WTC11 (cell line): ENCODE measurements around the gene UPP1. TPM values are rescaled to one million over a fixed set of nuclear protein-coding genes. Genes with fewer than 3 reads are reported as not detected.

Experiments
- ATAC-seq: fragments of 200-7000 bp; cut with Tn5 transposase; 2 replicates; pipeline ENCODE4 v1.10.0; 2021; ENCODE audit warnings: mild to moderate bottlenecking, moderate library complexity
- CTCF ChIA-PET: fragments of 300-600 bp; sonication (Branson Sonifier 250); formaldehyde crosslinking; loops from one replicate; lab custom pipeline; 2021; ENCODE audit warnings: antibody characterized with exemption; lab: Charles Lee
- POLR2A ChIA-PET: fragments of 350-600 bp; sonication (Branson Sonifier 250); formaldehyde crosslinking; loops from one replicate; lab custom pipeline; 2021; ENCODE audit warnings: antibody characterized with exemption; lab: Charles Lee
- DNase-seq: peaks from one replicate; pipeline ENCODE4 v3.0.0; 2021; ENCODE audit warnings: low spot score
- H3K27ac Mint-ChIP-seq: 2 replicates; pipeline ENCODE4 v1.8.0; 2021; ENCODE audit warnings: mixed read lengths
- H3K27me3 Mint-ChIP-seq: 2 replicates; pipeline ENCODE4 v1.8.0; 2021; ENCODE audit warnings: low read depth, mild to moderate bottlenecking, moderate library complexity, mixed read lengths
- H3K36me3 Mint-ChIP-seq: 2 replicates; pipeline ENCODE4 v1.8.0; 2021; ENCODE audit warnings: mixed read lengths
- H3K4me1 Mint-ChIP-seq: 2 replicates; pipeline ENCODE4 v1.8.0; 2022; ENCODE audit warnings: mixed read lengths
- H3K4me3 Mint-ChIP-seq: 2 replicates; pipeline ENCODE4 v1.8.0; 2021; ENCODE audit warnings: mild to moderate bottlenecking, moderate library complexity, mixed read lengths
- H3K9me3 Mint-ChIP-seq: 2 replicates; pipeline ENCODE4 v1.8.0; 2021; ENCODE audit warnings: mixed read lengths
- ATF1 ChIP-seq: sonication (generic); formaldehyde crosslinking; IDR thresholded peaks from 2 replicates; pipeline ENCODE4 v1.8.1; 2023; ENCODE audit warnings: mild to moderate bottlenecking, moderate library complexity, missing genetic modification reagents
- CBFB ChIP-seq: sonication (generic); formaldehyde crosslinking; IDR thresholded peaks from 2 replicates; pipeline ENCODE4 v1.8.1; 2022; ENCODE audit warnings: mild to moderate bottlenecking, low read depth, missing genetic modification reagents
- ELF4 ChIP-seq: sonication (generic); formaldehyde crosslinking; IDR thresholded peaks from 2 replicates; pipeline ENCODE4 v1.8.1; 2022; ENCODE audit warnings: low read depth, mild to moderate bottlenecking, moderate library complexity, missing genetic modification reagents
- FOXP4 ChIP-seq: sonication (generic); formaldehyde crosslinking; IDR thresholded peaks from 2 replicates; pipeline ENCODE4 v1.8.0; 2022; ENCODE audit warnings: mild to moderate bottlenecking, missing genetic modification reagents
- HMGXB4 ChIP-seq: sonication (generic); formaldehyde crosslinking; IDR thresholded peaks from 2 replicates; pipeline ENCODE4 v1.8.1; 2023; ENCODE audit warnings: mild to moderate bottlenecking, moderate library complexity, missing genetic modification reagents
- NR3C1 ChIP-seq: sonication (generic); formaldehyde crosslinking; conservative IDR thresholded peaks from 2 replicates; pipeline ENCODE4 v1.8.1; 2023; ENCODE audit warnings: low read depth, mild to moderate bottlenecking, missing genetic modification reagents
- OVOL2 ChIP-seq: fragments of 250-450 bp; sonication (Bioruptor Pico); IDR thresholded peaks from 2 replicates; pipeline ENCODE4 v1.9.0; 2021; ENCODE audit warnings: mild to moderate bottlenecking, borderline replicate concordance
- RELA ChIP-seq: sonication (generic); formaldehyde crosslinking; IDR thresholded peaks from 2 replicates; pipeline ENCODE4 v1.8.1; 2022; ENCODE audit warnings: missing genetic modification reagents, mild to moderate bottlenecking, borderline replicate concordance
- TCF7 ChIP-seq: sonication (generic); formaldehyde crosslinking; IDR thresholded peaks from 2 replicates; pipeline ENCODE4 v1.8.0; 2022; ENCODE audit warnings: mild to moderate bottlenecking, low read depth, missing genetic modification reagents, moderate library complexity
- TEAD1 ChIP-seq: sonication (generic); formaldehyde crosslinking; IDR thresholded peaks from 2 replicates; pipeline ENCODE4 v1.8.0; 2022; ENCODE audit warnings: mild to moderate bottlenecking, missing genetic modification reagents
- ZNF263 ChIP-seq: sonication (generic); formaldehyde crosslinking; IDR thresholded peaks from 2 replicates; pipeline ENCODE4 v1.8.1; 2022; ENCODE audit warnings: low read depth, mild to moderate bottlenecking, moderate library complexity, missing genetic modification reagents
- ZNF281 ChIP-seq: sonication (generic); formaldehyde crosslinking; IDR thresholded peaks from 2 replicates; pipeline ENCODE4 v1.8.0; 2023; ENCODE audit warnings: mild to moderate bottlenecking, missing genetic modification reagents
- ZNF423 ChIP-seq: fragments of 250-450 bp; sonication (Bioruptor Pico); IDR thresholded peaks from 2 replicates; pipeline ENCODE4 v2.1.2; 2022; ENCODE audit warnings: mild to moderate bottlenecking, moderate library complexity
- total RNA-seq: library from RNA; stranded (reverse); gene quantifications from 3 replicates; pipeline ENCODE4 v1.2.3, GENCODE V29; 2021
- TF ChIP-seq, protein P1 (sequence below): fragments of 250-450 bp; sonication (Bioruptor Pico); IDR thresholded peaks from 2 replicates; pipeline ENCODE4 v1.9.0; 2021; ENCODE audit warnings: moderate library complexity, mild to moderate bottlenecking, inconsistent platforms, borderline replicate concordance
- TF ChIP-seq, protein P2 (sequence below): sonication (generic); formaldehyde crosslinking; IDR thresholded peaks from 2 replicates; pipeline ENCODE4 v1.8.1; 2023; ENCODE audit warnings: mild to moderate bottlenecking, missing genetic modification reagents
- TF ChIP-seq, protein P3 (sequence below): sonication (generic); formaldehyde crosslinking; IDR thresholded peaks from 2 replicates; pipeline ENCODE4 v1.8.0; 2023; ENCODE audit warnings: missing genetic modification reagents, mild to moderate bottlenecking, borderline replicate concordance

The UPP1 gene
- total RNA-seq, 1 experiment from 2014 or later = 55.6 TPM

- TF ChIP-seq FOXP4 (CRISPR knock-in tag) = no peak
- TF ChIP-seq ATF1 (CRISPR knock-in tag) = no peak
- TF ChIP-seq TCF7 (CRISPR knock-in tag) = no peak
- TF ChIP-seq, protein P1, sequence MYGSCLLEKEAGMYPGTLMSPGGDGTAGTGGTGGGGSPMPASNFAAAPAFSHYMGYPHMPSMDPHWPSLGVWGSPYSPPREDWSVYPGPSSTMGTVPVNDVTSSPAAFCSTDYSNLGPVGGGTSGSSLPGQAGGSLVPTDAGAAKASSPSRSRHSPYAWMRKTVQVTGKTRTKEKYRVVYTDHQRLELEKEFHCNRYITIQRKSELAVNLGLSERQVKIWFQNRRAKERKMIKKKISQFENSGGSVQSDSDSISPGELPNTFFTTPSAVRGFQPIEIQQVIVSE (CRISPR knock-in tag) = no peak
- no peak for TF ChIP-seq ZNF423 (CRISPR knock-in tag)
- no peak for TF ChIP-seq TEAD1 (CRISPR knock-in tag)
- TF ChIP-seq ELF4 (CRISPR knock-in tag) = no peak
Measured at GRCh38 chr7:48059706-48060105, 29.4 kb upstream of the UPP1 start (continued).

GRCh38 chr7:48063985-48064384 lies 25.1 kb upstream of the UPP1 start:
- POLR2A ChIA-PET = no interaction called here

More at GRCh38 chr7:48063985-48064384, 25.1 kb upstream of the UPP1 start:
- Mint-ChIP-seq H3K9me3 (peaks cover 14% of the 10 kb centered on the region), H3K27ac (no peak overlapping the region), H3K4me3 (no peak overlapping the region), H3K27me3 (no peaks in the 10 kb centered on the region), H3K4me1 (no peaks in the 10 kb centered on the region), H3K36me3 (no peaks in the 10 kb centered on the region)
- ATAC-seq = no peak
- DNase-seq = no peak
- CTCF ChIA-PET = no interaction called here
- no peak for TF ChIP-seq RELA (CRISPR knock-in tag)
- TF ChIP-seq ZNF281 (CRISPR knock-in tag) = no peak
- no peak for TF ChIP-seq HMGXB4 (CRISPR knock-in tag)
- TF ChIP-seq CBFB = no peak
- TF ChIP-seq OVOL2 (CRISPR knock-in tag) = no peak
- TF ChIP-seq NR3C1 (CRISPR knock-in tag) = no peak
- TF ChIP-seq TEAD1 (CRISPR knock-in tag) = no peak
- TF ChIP-seq ELF4 (CRISPR knock-in tag) = no peak
- TF ChIP-seq, protein P2, sequence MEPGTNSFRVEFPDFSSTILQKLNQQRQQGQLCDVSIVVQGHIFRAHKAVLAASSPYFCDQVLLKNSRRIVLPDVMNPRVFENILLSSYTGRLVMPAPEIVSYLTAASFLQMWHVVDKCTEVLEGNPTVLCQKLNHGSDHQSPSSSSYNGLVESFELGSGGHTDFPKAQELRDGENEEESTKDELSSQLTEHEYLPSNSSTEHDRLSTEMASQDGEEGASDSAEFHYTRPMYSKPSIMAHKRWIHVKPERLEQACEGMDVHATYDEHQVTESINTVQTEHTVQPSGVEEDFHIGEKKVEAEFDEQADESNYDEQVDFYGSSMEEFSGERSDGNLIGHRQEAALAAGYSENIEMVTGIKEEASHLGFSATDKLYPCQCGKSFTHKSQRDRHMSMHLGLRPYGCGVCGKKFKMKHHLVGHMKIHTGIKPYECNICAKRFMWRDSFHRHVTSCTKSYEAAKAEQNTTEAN (CRISPR knock-in tag) = no peak
- TF ChIP-seq ZNF263 (CRISPR knock-in tag) = no peak
- TF ChIP-seq, protein P3, sequence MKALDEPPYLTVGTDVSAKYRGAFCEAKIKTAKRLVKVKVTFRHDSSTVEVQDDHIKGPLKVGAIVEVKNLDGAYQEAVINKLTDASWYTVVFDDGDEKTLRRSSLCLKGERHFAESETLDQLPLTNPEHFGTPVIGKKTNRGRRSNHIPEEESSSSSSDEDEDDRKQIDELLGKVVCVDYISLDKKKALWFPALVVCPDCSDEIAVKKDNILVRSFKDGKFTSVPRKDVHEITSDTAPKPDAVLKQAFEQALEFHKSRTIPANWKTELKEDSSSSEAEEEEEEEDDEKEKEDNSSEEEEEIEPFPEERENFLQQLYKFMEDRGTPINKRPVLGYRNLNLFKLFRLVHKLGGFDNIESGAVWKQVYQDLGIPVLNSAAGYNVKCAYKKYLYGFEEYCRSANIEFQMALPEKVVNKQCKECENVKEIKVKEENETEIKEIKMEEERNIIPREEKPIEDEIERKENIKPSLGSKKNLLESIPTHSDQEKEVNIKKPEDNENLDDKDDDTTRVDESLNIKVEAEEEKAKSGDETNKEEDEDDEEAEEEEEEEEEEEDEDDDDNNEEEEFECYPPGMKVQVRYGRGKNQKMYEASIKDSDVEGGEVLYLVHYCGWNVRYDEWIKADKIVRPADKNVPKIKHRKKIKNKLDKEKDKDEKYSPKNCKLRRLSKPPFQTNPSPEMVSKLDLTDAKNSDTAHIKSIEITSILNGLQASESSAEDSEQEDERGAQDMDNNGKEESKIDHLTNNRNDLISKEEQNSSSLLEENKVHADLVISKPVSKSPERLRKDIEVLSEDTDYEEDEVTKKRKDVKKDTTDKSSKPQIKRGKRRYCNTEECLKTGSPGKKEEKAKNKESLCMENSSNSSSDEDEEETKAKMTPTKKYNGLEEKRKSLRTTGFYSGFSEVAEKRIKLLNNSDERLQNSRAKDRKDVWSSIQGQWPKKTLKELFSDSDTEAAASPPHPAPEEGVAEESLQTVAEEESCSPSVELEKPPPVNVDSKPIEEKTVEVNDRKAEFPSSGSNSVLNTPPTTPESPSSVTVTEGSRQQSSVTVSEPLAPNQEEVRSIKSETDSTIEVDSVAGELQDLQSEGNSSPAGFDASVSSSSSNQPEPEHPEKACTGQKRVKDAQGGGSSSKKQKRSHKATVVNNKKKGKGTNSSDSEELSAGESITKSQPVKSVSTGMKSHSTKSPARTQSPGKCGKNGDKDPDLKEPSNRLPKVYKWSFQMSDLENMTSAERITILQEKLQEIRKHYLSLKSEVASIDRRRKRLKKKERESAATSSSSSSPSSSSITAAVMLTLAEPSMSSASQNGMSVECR (CRISPR knock-in tag) = no peak
- TF ChIP-seq, all 79 proteins: peak for 0
